ENCODE data around the gene TLDC2.

GRCh38 chr20:36847710-36848040, 28.3 kb upstream of the TLDC2 start:
- TF ChIP-seq POLR2AphosphoS5 (IDR thresholded peaks at IDR 0.05) (no peak), CTCF (IDR thresholded peaks at IDR 0.05) (no peak), EP300 (IDR thresholded peaks at IDR 0.05) (no peak)
